ENCODE measurements around the gene NUAK1.
A peak's percentile ranks its signal among the peaks of the same experiment; 100 is the strongest.

The NUAK1 gene

DNA sequence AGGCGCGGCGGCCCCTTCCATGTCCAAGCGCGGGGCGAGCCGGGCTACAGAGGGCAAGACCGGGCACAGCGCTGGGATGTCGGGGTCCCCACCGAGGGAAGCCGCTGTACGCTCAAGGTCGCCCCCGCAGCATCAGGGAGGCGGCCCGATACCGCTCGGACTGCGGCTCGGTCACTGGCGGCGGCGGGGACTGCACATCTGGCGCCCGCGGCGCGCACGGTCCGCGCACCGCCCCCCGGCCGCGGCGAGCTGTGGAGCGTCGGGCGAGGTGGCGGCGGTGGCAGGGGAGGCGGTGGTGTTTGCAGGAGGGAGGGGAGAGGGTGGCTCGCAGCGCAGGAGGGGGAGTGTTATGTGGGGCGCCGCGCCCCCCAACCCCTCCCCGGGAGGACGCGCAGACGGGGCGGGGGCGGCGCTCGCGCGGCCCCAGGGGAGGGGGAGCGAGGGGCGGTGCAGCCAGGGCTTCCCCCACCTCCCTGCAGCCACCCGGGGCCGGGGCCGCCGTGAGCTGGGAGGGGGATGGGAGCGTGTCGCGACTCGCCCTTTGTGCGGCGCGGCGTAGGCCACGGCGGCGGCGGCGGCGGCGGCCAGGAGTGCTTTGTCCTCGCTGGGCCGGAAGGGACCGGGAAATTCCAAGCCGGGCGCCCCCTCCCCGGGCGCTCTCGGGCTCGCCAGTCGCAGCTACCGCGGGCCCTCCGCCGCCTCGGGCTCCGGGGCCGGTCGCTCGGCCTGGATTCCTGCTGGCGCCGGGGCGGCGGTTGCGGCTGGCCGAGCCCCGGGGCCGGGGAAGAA is at the start of gene NUAK1:
Gene NUAK1 (minus strand): TSS at position 322 of the 789 bp plus-strand sequence. CDS start 301 bp downstream, at position 21.
- TF ChIP-seq, protein P1, sequence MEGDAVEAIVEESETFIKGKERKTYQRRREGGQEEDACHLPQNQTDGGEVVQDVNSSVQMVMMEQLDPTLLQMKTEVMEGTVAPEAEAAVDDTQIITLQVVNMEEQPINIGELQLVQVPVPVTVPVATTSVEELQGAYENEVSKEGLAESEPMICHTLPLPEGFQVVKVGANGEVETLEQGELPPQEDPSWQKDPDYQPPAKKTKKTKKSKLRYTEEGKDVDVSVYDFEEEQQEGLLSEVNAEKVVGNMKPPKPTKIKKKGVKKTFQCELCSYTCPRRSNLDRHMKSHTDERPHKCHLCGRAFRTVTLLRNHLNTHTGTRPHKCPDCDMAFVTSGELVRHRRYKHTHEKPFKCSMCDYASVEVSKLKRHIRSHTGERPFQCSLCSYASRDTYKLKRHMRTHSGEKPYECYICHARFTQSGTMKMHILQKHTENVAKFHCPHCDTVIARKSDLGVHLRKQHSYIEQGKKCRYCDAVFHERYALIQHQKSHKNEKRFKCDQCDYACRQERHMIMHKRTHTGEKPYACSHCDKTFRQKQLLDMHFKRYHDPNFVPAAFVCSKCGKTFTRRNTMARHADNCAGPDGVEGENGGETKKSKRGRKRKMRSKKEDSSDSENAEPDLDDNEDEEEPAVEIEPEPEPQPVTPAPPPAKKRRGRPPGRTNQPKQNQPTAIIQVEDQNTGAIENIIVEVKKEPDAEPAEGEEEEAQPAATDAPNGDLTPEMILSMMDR (IDR thresholded peaks at IDR 0.05; ENCODE audit: low read depth, low read length), result no peak
- peak; percentile 72 for DNase-seq (ENCODE audit: low read depth, low spot score)
- in situ Hi-C loops (cut with HindIII; ENCODE audit: low sequenced_read_pairs), result no loop called here
- H3K4me3 ChIP-seq (ENCODE audit: low read depth, low read length), result peak within 1 kb of the TSS; percentile 56

DNA sequence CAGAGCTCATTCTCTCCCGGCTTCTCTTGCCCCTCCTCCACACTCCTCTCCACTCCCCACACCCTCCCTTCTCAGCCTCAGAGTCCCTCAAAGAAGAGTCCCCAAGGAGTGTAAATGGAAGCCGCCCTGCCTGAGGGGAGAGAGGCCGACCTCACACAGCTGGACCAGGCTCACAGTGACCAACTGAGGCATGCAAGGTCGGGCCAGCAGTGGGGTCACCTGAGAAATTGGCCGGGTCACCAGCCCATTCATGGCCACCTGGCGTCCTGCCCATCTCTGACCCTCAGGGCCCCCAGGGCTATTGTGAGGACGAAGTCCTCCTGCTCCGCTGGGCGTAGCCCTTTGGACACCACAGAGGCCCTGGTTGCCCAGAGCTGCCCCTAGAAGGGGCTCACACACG is 49.5 kb upstream of the NUAK1 start:
- in situ Hi-C loops (cut with HindIII; ENCODE audit: low sequenced_read_pairs), result no loop called here
- TF ChIP-seq, protein P1 (IDR thresholded peaks at IDR 0.05; ENCODE audit: low read depth, low read length), result no peak
- no peak overlapping the region for H3K4me3 ChIP-seq (ENCODE audit: low read depth, low read length)
- no peak for DNase-seq (ENCODE audit: low read depth, low spot score)

DNA sequence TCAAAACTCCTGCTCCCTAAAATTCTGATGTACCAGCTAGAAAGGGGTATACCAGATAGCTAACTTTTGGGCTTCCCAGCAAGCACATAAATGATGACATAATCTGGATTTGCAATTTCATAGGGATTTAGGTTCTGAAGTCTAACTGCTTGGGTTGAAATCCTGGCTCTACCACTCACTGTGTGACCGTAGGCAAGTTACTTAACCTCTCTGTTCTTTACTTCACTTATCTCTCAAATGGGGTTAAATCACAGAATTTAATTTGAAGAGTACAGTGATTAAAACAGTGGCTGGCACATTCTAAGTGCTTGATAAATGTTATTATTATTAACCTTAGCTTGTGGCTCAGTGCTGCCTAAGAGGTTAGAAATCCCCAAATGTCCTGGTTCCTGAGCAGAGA is 49.1 kb upstream of the NUAK1 start:
- TF ChIP-seq, protein P1 (IDR thresholded peaks at IDR 0.05; ENCODE audit: low read depth, low read length), result no peak
- no peak overlapping the region for H3K4me3 ChIP-seq (ENCODE audit: low read depth, low read length)
- DNase-seq (ENCODE audit: low read depth, low spot score), result no peak
- in situ Hi-C loops (cut with HindIII; ENCODE audit: low sequenced_read_pairs), result no loop called here

DNA sequence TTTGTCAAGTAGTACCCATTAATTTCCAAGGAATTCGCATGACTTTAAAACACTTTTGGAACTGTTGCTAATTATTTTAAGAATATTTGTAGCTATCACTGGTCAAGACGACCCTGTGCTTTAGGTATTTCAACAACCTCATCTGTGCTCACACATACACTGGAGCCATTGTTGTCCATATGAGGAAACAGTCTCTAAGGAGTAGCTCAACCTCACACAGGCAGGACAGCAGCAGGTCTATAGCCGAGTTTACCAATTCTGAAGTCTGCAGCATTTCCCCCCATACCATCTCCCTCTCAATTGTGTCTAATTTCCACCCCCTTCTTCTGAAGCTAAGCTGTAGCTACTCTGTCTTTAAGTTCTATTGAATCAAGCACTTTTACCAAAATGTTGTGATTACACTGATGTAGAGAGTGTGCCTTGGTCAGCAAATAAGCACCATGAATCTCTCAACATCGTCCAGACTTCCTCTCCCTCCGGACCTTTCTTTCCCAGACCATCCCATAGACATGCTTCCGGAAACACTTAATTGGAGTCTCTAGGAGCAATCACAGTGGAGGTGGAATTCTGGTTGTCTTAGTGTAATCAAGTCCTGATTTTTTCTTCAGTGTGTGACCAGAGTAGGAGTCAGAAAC is 48.5 kb upstream of the NUAK1 start:
- DNase-seq (ENCODE audit: low read depth, low spot score), result no peak
- no peak overlapping the region for H3K4me3 ChIP-seq (ENCODE audit: low read depth, low read length)
- TF ChIP-seq, protein P1 (IDR thresholded peaks at IDR 0.05; ENCODE audit: low read depth, low read length), result no peak
- in situ Hi-C loops (cut with HindIII; ENCODE audit: low sequenced_read_pairs), result no loop called here

DNA sequence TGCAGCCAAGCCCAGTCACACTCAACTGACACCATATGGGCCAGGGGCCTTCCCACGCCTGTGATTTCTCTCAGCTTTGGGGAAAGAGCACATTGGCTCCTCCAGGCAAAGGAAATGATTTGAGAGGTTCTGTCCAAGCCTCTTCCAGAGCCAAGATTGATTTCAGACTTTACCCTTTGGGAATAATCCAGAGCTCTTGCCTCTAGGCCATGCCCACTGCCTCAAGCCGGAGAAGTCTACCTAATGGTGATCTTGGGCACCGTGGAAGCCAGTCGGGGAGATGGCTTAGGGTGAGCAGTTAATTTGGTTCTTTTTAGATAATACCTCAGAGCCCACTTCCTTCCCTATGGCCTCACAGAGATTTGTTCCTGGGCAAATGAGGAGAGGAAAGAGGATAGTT is 45.0 kb upstream of the NUAK1 start:
- in situ Hi-C loops (cut with HindIII; ENCODE audit: low sequenced_read_pairs), result no loop called here
- TF ChIP-seq, protein P1 (IDR thresholded peaks at IDR 0.05; ENCODE audit: low read depth, low read length), result no peak
- H3K4me3 ChIP-seq (ENCODE audit: low read depth, low read length), result no peak overlapping the region
- no peak for DNase-seq (ENCODE audit: low read depth, low spot score)

DNA sequence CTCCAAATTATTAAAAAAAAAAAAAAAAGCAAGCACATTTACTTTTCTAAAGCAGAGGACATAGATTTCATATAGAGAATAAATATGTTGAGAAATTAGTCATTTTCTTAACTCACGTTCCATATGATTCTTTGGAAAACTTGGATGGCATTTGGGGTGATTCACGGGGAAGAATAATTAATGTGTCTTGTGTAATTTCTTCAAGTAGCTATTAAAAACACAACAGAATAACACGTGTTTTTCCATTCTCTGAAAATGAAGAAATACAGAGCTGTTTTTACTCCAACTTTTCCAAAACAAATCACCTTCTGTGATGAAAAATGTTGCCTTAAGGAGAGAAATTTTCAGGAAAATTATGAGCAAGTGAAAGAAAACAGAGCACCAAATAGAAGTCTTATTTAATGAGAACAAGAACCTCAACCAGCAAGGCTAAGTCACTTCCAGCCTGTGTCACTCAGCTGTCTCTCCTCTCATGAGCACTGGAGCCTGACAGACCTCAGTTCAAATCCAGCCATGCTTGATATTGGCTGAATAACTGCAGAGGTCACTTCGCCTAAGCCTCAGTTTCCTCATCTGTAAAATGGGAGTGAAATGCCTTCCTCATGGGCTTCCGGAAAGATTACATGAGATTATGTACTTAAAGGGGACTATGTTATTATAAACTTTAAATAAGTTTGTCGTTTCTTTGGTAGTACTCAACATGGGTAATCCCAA is 42.8 kb upstream of the NUAK1 start:
- no peak overlapping the region for H3K4me3 ChIP-seq (ENCODE audit: low read depth, low read length)
- in situ Hi-C loops (cut with HindIII; ENCODE audit: low sequenced_read_pairs), result no loop called here
- no peak for DNase-seq (ENCODE audit: low read depth, low spot score)
- TF ChIP-seq, protein P1 (IDR thresholded peaks at IDR 0.05; ENCODE audit: low read depth, low read length), result no peak
